ENCODE measurements around the gene GPAT2.

DNA sequence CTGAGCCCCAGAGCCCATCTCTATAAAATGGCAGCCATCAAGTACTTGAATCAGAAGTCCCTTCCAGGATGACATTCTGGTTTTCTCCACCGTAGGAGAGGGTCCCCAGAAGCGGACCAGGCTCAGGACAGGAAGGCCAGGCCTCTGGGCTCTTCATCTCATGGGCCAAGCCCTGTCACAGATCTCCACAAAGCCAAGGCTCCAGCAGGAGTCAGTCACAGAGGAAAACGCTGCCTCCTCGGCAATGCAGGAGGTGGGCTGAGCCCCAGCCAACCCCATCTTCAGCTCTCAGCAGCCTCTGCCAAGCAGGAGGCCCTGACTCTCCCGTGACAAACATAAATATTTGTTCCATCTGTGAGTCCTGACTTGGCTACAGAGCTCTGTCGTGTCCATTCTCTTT, 39.4 kb upstream of the GPAT2 start:
- TF ChIP-seq CTCF (IDR thresholded peaks at IDR 0.05; ENCODE audit: low read length) (no peak), EZH2 (IDR thresholded peaks at IDR 0.05; ENCODE audit: borderline replicate concordance, low read length) (no peak)

All from OCI-LY1 (cell line).